ENCODE results near the gene SUCLG2. TPM values are rescaled to one million over a fixed set of nuclear protein-coding genes. Genes with fewer than 3 reads are reported as not detected.

The SUCLG2 gene
- polyA plus RNA-seq, 1 donor, result 77.9 TPM

- no peak for DNase-seq
These were observed 850 bp downstream of the SUCLG2 start for GRCh38 chr3:67653425-67654098.

- DNase-seq, result no peak
These were observed 4.3 kb downstream of the SUCLG2 start for GRCh38 chr3:67650084-67650483.

GRCh38 chr3:67649681-67650080 is 4.7 kb downstream of the SUCLG2 start:
- no peak for DNase-seq

- DNase-seq, result no peak
These were observed 5.7 kb downstream of the SUCLG2 start for GRCh38 chr3:67648701-67649100.

GRCh38 chr3:67648229-67648628 is 6.2 kb downstream of the SUCLG2 start:
- DNase-seq, result no peak

- no peak for DNase-seq
These were observed 7.0 kb downstream of the SUCLG2 start for GRCh38 chr3:67647390-67647878.

- DNase-seq, result no peak
These were observed 7.7 kb downstream of the SUCLG2 start for GRCh38 chr3:67646586-67647234.

- no peak for DNase-seq
These were observed 9.6 kb downstream of the SUCLG2 start for GRCh38 chr3:67644827-67645226.

- no peak for DNase-seq
These were observed 11.7 kb downstream of the SUCLG2 start for GRCh38 chr3:67642734-67643133.

- DNase-seq, result no peak
These were observed 12.2 kb downstream of the SUCLG2 start for GRCh38 chr3:67642190-67642589.

GRCh38 chr3:67641451-67641850 is 13.0 kb downstream of the SUCLG2 start:
- DNase-seq, result no peak

- DNase-seq, result no peak
These were observed 14.3 kb downstream of the SUCLG2 start for GRCh38 chr3:67640023-67640660.

- DNase-seq, result no peak
These were observed 17.0 kb downstream of the SUCLG2 start for GRCh38 chr3:67637255-67637900.

- DNase-seq, result no peak
These were observed 18.6 kb downstream of the SUCLG2 start for GRCh38 chr3:67635806-67636205.

- no peak for DNase-seq
These were observed 19.2 kb downstream of the SUCLG2 start for GRCh38 chr3:67635257-67635656.

- DNase-seq, result no peak
These were observed 23.6 kb downstream of the SUCLG2 start for GRCh38 chr3:67630666-67631362.

- no peak for DNase-seq
These were observed 29.7 kb downstream of the SUCLG2 start for GRCh38 chr3:67624687-67625086.

GRCh38 chr3:67624078-67624477 is 30.3 kb downstream of the SUCLG2 start:
- no peak for DNase-seq

- DNase-seq, result no peak
These were observed 31.8 kb downstream of the SUCLG2 start for GRCh38 chr3:67622652-67623051.

GRCh38 chr3:67620869-67621268 is 33.5 kb downstream of the SUCLG2 start:
- no peak for DNase-seq

GRCh38 chr3:67619991-67620390 is 34.4 kb downstream of the SUCLG2 start:
- no peak for DNase-seq

- DNase-seq, result no peak
These were observed 36.9 kb downstream of the SUCLG2 start for GRCh38 chr3:67617518-67617917.
